ENCODE data around the gene UGT2B17. TPM values are rescaled to one million over a fixed set of nuclear protein-coding genes. Genes with fewer than 3 reads are reported as not detected.

Gene UGT2B17
- polyA plus RNA-seq, 1 experiment: not detected

- Histone ChIP-seq H3K9me3 (ENCODE audit: control insufficient read depth, insufficient read depth, low read length) (0 out of 2 replicates have a peak, but pooled peaks cover 6% of the 10 kb centered on the region), H3K27ac (ENCODE audit: low read depth, low read length) (no peak overlapping the region), H3K27me3 (ENCODE audit: control insufficient read depth, insufficient read depth, low read length) (no peaks in the 10 kb centered on the region), H3K4me3 (ENCODE audit: low read depth, low read length) (no peak overlapping the region)
- no peak for DNase-seq (ENCODE audit: low read depth, low spot score)
- TF ChIP-seq, protein P1, sequence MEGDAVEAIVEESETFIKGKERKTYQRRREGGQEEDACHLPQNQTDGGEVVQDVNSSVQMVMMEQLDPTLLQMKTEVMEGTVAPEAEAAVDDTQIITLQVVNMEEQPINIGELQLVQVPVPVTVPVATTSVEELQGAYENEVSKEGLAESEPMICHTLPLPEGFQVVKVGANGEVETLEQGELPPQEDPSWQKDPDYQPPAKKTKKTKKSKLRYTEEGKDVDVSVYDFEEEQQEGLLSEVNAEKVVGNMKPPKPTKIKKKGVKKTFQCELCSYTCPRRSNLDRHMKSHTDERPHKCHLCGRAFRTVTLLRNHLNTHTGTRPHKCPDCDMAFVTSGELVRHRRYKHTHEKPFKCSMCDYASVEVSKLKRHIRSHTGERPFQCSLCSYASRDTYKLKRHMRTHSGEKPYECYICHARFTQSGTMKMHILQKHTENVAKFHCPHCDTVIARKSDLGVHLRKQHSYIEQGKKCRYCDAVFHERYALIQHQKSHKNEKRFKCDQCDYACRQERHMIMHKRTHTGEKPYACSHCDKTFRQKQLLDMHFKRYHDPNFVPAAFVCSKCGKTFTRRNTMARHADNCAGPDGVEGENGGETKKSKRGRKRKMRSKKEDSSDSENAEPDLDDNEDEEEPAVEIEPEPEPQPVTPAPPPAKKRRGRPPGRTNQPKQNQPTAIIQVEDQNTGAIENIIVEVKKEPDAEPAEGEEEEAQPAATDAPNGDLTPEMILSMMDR (IDR thresholded peaks at IDR 0.05; ENCODE audit: low read depth, low read length): no peak
- POLR2A ChIA-PET: no interaction called here
- CTCF ChIA-PET: no interaction called here
These were observed 30.1 kb upstream of the UGT2B17 start for GRCh38 chr4:68606240-68606639.

GRCh38 chr4:68599150-68599549 is 23.0 kb upstream of the UGT2B17 start:
- H3K27ac ChIP-seq (ENCODE audit: low read depth, low read length): no peak overlapping the region
- no peak overlapping the region for H3K4me3 ChIP-seq (ENCODE audit: low read depth, low read length)
- no peaks in the 10 kb centered on the region for H3K27me3 ChIP-seq (ENCODE audit: control insufficient read depth, insufficient read depth, low read length)
- no peak for DNase-seq (ENCODE audit: low read depth, low spot score)
- CTCF ChIA-PET: no interaction called here
- 0 out of 2 replicates have a peak, but pooled peaks cover 6% of the 10 kb centered on the region for H3K9me3 ChIP-seq (ENCODE audit: control insufficient read depth, insufficient read depth, low read length)
- TF ChIP-seq, protein P1 (IDR thresholded peaks at IDR 0.05; ENCODE audit: low read depth, low read length): no peak
- POLR2A ChIA-PET: no interaction called here

- no peak for DNase-seq (ENCODE audit: low read depth, low spot score)
- no peak overlapping the region for H3K27ac ChIP-seq (ENCODE audit: low read depth, low read length)
- no peak overlapping the region for H3K4me3 ChIP-seq (ENCODE audit: low read depth, low read length)
- ChIA-PET POLR2A (no interaction called here), CTCF (no interaction called here)
- TF ChIP-seq, protein P1 (IDR thresholded peaks at IDR 0.05; ENCODE audit: low read depth, low read length): no peak
- H3K9me3 ChIP-seq (ENCODE audit: control insufficient read depth, insufficient read depth, low read length): no peaks in the 10 kb centered on the region
- H3K27me3 ChIP-seq (ENCODE audit: control insufficient read depth, insufficient read depth, low read length): no peaks in the 10 kb centered on the region
These were observed 21.4 kb upstream of the UGT2B17 start for GRCh38 chr4:68597482-68597881.

- CTCF ChIA-PET: no interaction called here
- Histone ChIP-seq H3K27me3 (ENCODE audit: control insufficient read depth, insufficient read depth, low read length) (no peaks in the 10 kb centered on the region), H3K27ac (ENCODE audit: low read depth, low read length) (no peak overlapping the region), H3K4me3 (ENCODE audit: low read depth, low read length) (no peak overlapping the region), H3K9me3 (ENCODE audit: control insufficient read depth, insufficient read depth, low read length) (no peaks in the 10 kb centered on the region)
- DNase-seq (ENCODE audit: low read depth, low spot score): no peak
- POLR2A ChIA-PET: no interaction called here
- TF ChIP-seq, protein P1 (IDR thresholded peaks at IDR 0.05; ENCODE audit: low read depth, low read length): no peak
These were observed 18.6 kb upstream of the UGT2B17 start for GRCh38 chr4:68594678-68595077.

- ChIA-PET POLR2A (no interaction called here), CTCF (no interaction called here)
- no peak for DNase-seq (ENCODE audit: low read depth, low spot score)
These were observed 17.0 kb upstream of the UGT2B17 start for GRCh38 chr4:68593112-68593511.

More at GRCh38 chr4:68593112-68593511, 17.0 kb upstream of the UGT2B17 start:
- TF ChIP-seq, protein P1 (IDR thresholded peaks at IDR 0.05; ENCODE audit: low read depth, low read length): no peak
- no peak overlapping the region for H3K27ac ChIP-seq (ENCODE audit: low read depth, low read length)
- no peaks in the 10 kb centered on the region for H3K27me3 ChIP-seq (ENCODE audit: control insufficient read depth, insufficient read depth, low read length)
- H3K9me3 ChIP-seq (ENCODE audit: control insufficient read depth, insufficient read depth, low read length): no peaks in the 10 kb centered on the region
- H3K4me3 ChIP-seq (ENCODE audit: low read depth, low read length): no peak overlapping the region
